NCI-H1694 treated with DMSO at 0.1 percent for 48 hours (cell line): ENCODE results near the gene TMEM88.

Experiments used
- DNase-seq: peaks from one replicate; lab custom pipeline; 2025; lab: John Stamatoyannopoulos, UW

Gene TMEM88

GRCh38 chr17:7843536-7844291, 11.2 kb upstream of the TMEM88 start:
- DNase-seq: peak; percentile 44

GRCh38 chr17:7844292-7845154, 10.3 kb upstream of the TMEM88 start:
- DNase-seq: peak; percentile 67

DNA sequence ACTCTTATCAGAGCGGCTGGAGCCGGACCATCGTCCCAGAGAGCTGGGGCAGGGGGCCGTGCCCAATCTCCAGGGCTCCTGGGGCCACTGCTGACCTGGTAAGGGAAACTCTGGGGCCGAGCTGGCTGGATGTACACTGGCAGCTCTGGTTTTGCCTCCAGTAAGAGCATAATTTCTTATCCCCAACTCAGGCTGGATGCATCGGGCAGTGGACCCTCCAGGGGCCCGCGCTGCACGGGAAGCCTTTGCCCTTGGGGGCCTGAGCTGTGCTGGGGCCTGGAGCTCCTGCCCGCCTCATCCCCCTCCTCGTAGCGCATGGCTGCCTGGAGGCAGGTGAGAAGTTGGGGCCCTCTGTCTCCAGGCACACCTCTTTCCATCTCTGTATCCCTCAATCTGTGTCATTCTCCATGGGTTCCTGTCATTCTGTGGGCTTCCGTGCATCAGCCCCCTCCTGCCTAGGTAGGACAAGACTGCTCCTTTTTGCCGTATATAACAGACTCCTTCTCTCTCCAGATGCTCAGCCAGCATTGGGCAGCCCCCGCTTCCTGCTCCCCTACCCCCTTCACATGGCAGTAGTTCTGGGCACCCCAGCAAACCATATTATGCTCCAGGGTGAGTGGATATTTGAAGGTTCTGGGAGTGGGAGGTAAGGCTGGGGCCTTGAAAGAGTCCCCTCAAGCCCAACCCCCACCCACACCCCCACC, 9.4 kb upstream of the TMEM88 start:
- DNase-seq: no peak

DNA sequence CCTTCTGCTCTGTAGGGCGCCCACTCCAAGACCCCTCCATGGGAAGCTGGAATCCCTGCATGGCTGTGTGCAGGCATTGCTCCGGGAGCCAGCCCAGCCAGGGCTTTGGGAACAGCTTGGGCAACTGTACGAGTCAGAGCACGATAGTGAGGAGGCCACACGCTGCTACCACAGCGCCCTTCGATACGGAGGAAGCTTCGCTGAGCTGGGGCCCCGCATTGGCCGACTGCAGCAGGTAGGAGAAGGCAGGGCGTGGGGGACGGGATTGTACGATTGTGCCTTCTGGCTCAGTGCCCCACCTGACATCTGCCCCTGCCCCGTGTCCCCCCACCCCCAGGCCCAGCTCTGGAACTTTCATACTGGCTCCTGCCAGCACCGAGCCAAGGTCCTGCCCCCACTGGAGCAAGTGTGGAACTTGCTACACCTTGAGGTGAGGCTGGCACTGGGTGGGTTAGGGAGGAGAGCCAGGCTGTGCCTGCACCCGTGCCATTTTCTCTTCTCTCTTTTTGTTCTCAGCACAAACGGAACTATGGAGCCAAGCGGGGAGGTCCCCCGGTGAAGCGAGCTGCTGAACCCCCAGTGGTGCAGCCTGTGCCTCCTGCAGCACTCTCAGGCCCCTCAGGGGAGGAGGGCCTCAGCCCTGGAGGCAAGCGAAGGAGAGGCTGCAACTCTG, 8.7 kb upstream of the TMEM88 start:
- DNase-seq: no peak

DNA sequence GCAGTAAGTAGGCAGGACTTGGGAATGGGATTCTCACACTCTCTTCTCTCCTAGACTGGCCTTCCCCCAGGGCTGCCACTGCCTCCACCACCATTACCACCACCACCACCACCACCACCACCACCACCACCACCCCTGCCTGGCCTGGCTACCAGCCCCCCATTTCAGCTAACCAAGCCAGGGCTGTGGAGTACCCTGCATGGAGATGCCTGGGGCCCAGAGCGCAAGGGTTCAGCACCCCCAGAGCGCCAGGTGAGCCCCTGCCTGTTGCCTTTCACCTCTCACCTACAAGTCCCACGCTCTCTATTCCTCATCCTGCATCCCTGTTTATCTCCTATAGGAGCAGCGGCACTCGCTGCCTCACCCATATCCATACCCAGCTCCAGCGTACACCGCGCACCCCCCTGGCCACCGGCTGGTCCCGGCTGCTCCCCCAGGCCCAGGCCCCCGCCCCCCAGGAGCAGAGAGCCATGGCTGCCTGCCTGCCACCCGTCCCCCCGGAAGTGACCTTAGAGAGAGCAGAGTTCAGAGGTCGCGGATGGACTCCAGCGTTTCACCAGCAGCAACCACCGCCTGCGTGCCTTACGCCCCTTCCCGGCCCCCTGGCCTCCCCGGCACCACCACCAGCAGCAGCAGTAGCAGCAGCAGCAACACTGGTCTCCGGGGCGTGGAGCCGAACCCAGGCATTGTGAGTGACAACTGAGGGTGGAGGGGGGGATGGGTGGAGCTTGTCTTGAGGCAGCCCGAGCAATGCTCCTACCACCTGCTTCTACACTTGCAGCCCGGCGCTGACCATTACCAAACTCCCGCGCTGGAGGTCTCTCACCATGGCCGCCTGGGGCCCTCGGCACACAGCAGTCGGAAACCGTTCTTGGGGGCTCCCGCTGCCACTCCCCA, 7.9 kb upstream of the TMEM88 start:
- DNase-seq: no peak

DNA sequence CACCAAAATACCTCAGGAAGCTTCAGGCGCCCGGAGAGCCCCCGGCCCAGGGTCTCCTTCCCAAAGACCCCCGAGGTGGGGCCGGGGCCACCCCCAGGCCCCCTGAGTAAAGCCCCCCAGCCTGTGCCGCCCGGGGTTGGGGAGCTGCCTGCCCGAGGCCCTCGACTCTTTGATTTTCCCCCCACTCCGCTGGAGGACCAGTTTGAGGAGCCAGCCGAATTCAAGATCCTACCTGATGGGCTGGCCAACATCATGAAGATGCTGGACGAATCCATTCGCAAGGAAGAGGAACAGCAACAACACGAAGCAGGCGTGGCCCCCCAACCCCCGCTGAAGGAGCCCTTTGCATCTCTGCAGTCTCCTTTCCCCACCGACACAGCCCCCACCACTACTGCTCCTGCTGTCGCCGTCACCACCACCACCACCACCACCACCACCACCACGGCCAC, 6.7 kb upstream of the TMEM88 start:
- DNase-seq: no peak

- no peak for DNase-seq
Measured at GRCh38 chr17:7848739-7849129, 6.1 kb upstream of the TMEM88 start.

GRCh38 chr17:7849130-7849750, 5.6 kb upstream of the TMEM88 start:
- no peak for DNase-seq

DNA sequence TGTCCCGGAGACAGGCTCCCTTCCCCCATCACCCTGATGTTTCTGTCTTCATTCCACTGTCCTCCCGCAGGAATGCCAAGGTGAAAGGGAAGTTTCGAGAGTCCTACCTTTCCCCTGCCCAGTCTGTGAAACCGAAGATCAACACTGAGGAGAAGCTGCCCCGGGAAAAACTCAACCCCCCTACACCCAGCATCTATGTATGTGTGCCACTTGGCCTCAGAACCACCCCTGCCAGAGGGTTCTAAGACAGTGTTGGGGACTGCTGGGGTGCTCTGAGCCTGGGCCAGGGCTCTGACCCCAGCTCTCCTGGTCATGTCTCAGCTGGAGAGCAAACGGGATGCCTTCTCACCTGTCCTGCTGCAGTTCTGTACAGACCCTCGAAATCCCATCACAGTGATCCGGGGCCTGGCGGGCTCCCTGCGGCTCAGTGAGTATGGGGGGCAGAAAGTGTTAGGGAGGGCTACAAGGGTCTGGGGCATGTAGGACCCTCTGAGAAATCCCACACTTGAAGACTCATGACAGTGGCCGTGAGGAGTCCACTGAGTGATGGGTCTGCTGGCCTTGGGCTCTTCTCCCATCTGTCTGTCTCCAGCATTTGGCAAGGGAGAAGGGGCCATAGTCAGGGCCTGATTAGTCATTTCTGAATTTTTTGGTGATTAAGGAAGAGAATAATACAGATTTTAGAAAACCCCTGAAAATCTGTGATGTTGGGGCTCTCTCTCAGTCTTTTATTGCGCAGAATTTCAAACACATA, 4.9 kb upstream of the TMEM88 start:
- DNase-seq: no peak

- DNase-seq: no peak
Measured at GRCh38 chr17:7850701-7851437, 4.0 kb upstream of the TMEM88 start.

- DNase-seq: peak; percentile 86
Measured at GRCh38 chr17:7851438-7852261, 3.2 kb upstream of the TMEM88 start.

DNA sequence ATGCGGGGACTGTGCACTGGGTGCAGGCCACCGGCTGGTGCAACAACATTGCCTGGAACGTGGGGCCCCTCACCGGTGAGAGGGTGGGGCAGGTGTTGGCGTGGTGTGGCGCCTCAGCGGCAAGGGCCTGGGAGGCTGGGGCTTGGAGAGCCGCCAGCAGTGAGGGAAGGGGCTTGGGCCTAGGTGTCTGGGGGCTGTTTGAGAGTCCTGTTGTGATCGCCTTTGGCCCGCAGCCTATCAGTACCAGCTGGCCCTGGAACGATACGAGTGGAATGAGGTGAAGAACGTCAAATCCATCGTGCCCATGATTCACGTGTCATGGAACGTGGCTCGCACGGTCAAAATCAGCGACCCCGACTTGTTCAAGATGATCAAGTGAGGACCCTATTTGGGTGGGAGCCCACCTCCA, 2.6 kb upstream of the TMEM88 start:
- DNase-seq: no peak

DNA sequence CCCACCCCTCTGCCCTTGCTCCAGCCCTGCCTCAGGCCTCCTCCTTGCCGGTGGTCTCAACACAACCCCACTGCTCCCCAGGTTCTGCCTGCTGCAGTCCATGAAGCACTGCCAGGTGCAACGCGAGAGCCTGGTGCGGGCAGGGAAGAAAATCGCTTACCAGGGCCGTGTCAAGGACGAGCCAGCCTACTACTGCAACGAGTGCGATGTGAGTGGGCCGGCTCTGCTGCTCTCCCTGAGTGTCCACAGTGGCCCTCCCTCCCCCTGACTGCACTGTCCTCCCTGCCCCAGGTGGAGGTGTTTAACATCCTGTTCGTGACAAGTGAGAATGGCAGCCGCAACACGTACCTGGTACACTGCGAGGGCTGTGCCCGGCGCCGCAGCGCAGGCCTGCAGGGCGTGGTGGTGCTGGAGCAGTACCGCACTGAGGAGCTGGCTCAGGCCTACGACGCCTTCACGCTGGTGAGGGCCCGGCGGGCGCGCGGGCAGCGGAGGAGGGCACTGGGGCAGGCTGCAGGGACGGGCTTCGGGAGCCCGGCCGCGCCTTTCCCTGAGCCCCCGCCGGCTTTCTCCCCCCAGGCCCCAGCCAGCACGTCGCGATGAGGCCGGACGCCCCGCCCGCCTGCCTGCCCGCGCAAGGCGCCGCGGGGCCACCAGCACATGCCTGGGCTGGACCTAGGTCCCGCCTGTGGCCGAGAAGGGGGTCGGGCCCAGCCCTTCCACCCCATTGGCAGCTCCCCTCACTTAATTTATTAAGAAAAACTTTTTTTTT, 1.8 kb upstream of the TMEM88 start:
- no peak for DNase-seq

DNA sequence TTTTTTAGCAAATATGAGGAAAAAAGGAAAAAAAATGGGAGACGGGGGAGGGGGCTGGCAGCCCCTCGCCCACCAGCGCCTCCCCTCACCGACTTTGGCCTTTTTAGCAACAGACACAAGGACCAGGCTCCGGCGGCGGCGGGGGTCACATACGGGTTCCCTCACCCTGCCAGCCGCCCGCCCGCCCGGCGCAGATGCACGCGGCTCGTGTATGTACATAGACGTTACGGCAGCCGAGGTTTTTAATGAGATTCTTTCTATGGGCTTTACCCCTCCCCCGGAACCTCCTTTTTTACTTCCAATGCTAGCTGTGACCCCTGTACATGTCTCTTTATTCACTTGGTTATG, 1.2 kb upstream of the TMEM88 start:
- DNase-seq: no peak

- DNase-seq: no peak
Measured at GRCh38 chr17:7854078-7854777, 638 bp upstream of the TMEM88 start.

GRCh38 chr17:7855660-7856010, 769 bp downstream of the TMEM88 start:
- no peak for DNase-seq
